HG03354 (cell line): Measurements from ENCODE around the gene LBHD1.
"Not testable (repeated sequence)": the region's sequence is repeated elsewhere in the genome, so short reads cannot be mapped to it uniquely, and the experiment has no call there.

Experiments
- ATAC-seq: cut with Tn5 transposase; IDR thresholded peaks from one replicate; pipeline ENCODE4 v1.9.1; 2021; ENCODE audit warnings: mild to moderate bottlenecking; ENCODE audit not compliant: unreplicated experiment, poor library complexity, severe bottlenecking

LBHD1 gene

GRCh38 chr11:62694455-62695167 lies 22.5 kb upstream of the LBHD1 start:
- ATAC-seq = no peak

GRCh38 chr11:62693624-62694023 lies 21.6 kb upstream of the LBHD1 start:
- ATAC-seq = not testable (repeated sequence)

GRCh38 chr11:62689421-62690183 lies 17.5 kb upstream of the LBHD1 start, which contains the start of gene LRRN4CL:
Gene LRRN4CL, minus strand, starts transcription at chr11:62689530. Its CDS starts 1,022 bp downstream, at chr11:62688508.
- no peak for ATAC-seq

- ATAC-seq = no peak
Observed at GRCh38 chr11:62688491-62688890, 16.4 kb upstream of the LBHD1 start.

- ATAC-seq = no peak
Observed at GRCh38 chr11:62687508-62688396, 15.7 kb upstream of the LBHD1 start.

- no peak for ATAC-seq
Observed at GRCh38 chr11:62682518-62682917, 10.5 kb upstream of the LBHD1 start.

- peak; percentile 68 for ATAC-seq
Observed at GRCh38 chr11:62680825-62681240, 8.8 kb upstream of the LBHD1 start.

GRCh38 chr11:62678770-62679696 lies 7.0 kb upstream of the LBHD1 start, which contains the start of gene UBXN1:
Gene UBXN1, minus strand, starts transcription at chr11:62679073. Its CDS starts 150 bp downstream, at chr11:62678923.
- peak; percentile 72 for ATAC-seq

- no peak for ATAC-seq
Observed at GRCh38 chr11:62678433-62678769, 6.3 kb upstream of the LBHD1 start.

GRCh38 chr11:62677714-62678113 lies 5.6 kb upstream of the LBHD1 start:
- no peak for ATAC-seq

- no peak for ATAC-seq
Observed at GRCh38 chr11:62677156-62677555, 5.1 kb upstream of the LBHD1 start.

- ATAC-seq = no peak
Observed at GRCh38 chr11:62676698-62677097, 4.6 kb upstream of the LBHD1 start.

- ATAC-seq = not testable (repeated sequence)
Observed at GRCh38 chr11:62675415-62675814, 3.3 kb upstream of the LBHD1 start.

GRCh38 chr11:62673196-62673525 lies 1.1 kb upstream of the LBHD1 start:
- no peak for ATAC-seq

- no peak for ATAC-seq
Observed at GRCh38 chr11:62671236-62671607, 845 bp downstream of the LBHD1 start.

GRCh38 chr11:62669420-62670161 lies 2.5 kb downstream of the LBHD1 start:
- no peak for ATAC-seq

GRCh38 chr11:62667460-62667859 lies 4.6 kb downstream of the LBHD1 start:
- no peak for ATAC-seq

GRCh38 chr11:62666259-62666926 lies 5.7 kb downstream of the LBHD1 start:
- ATAC-seq = no peak
